ENCODE data around the gene SLC46A2. TPM values are rescaled to one million over a fixed set of nuclear protein-coding genes. Genes with fewer than 3 reads are reported as not detected.
A peak's percentile ranks its signal among the peaks of the same experiment; 100 is the strongest.

The SLC46A2 gene
- total RNA-seq, 2 donors from 2014 or later: not detected

- Mint-ChIP-seq H3K36me3 (peaks cover 0 to 11% of the 10 kb centered on the region in 2 donors), H3K9me3 (no peaks in the 10 kb centered on the region), H3K27ac (peak overlapping the region; percentile 1 to 95)
- DNase-seq (ENCODE audit: low spot score in 2 of 2) (peak in 1 of 2 donors; percentile 36), ATAC-seq (peak; percentile 79 to 83)
These were observed 23.2 kb downstream of the SLC46A2 start for GRCh38 chr9:112867275-112867991.

- DNase-seq (ENCODE audit: low spot score in 2 of 2) (no peak), ATAC-seq (no peak)
- Mint-ChIP-seq H3K9me3 (no peaks in the 10 kb centered on the region), H3K27ac (peak overlapping the region in 1 of 2 donors; percentile 1), H3K36me3 (peaks cover 0 to 11% of the 10 kb centered on the region in 2 donors)
These were observed 23.9 kb downstream of the SLC46A2 start for GRCh38 chr9:112866662-112867274.

- no peak for ATAC-seq
- DNase-seq (ENCODE audit: low spot score in 2 of 2): no peak
These were observed 25.7 kb downstream of the SLC46A2 start for GRCh38 chr9:112864982-112865381.

GRCh38 chr9:112864403-112864802, 26.3 kb downstream of the SLC46A2 start:
- peaks cover 0 to 5% of the 10 kb centered on the region in 2 donors for H3K36me3 Mint-ChIP-seq
- H3K27ac Mint-ChIP-seq: no peak overlapping the region
- DNase-seq (ENCODE audit: low spot score in 2 of 2) (no peak), ATAC-seq (no peak)
- H3K9me3 Mint-ChIP-seq: no peaks in the 10 kb centered on the region

More at GRCh38 chr9:112864982-112865381, 25.7 kb downstream of the SLC46A2 start:
- Mint-ChIP-seq H3K36me3 (peaks cover 0 to 8% of the 10 kb centered on the region in 2 donors), H3K27ac (no peak overlapping the region), H3K9me3 (no peaks in the 10 kb centered on the region)

GRCh38 chr9:112863746-112864145, 26.9 kb downstream of the SLC46A2 start:
- peak overlapping the region in 1 of 2 donors; percentile 9 for H3K27ac Mint-ChIP-seq
- peak; percentile 58 to 81 for ATAC-seq
- peaks cover 0 to 5% of the 10 kb centered on the region in 2 donors for H3K36me3 Mint-ChIP-seq
- no peaks in the 10 kb centered on the region for H3K9me3 Mint-ChIP-seq
- no peak for DNase-seq (ENCODE audit: low spot score in 2 of 2)

- no peaks in the 10 kb centered on the region for H3K9me3 Mint-ChIP-seq
- H3K36me3 Mint-ChIP-seq: peaks cover 0 to 5% of the 10 kb centered on the region in 2 donors
- H3K27ac Mint-ChIP-seq: peak overlapping the region in 1 of 2 donors; percentile 78
- DNase-seq (ENCODE audit: low spot score in 2 of 2) (no peak), ATAC-seq (no peak)
These were observed 27.5 kb downstream of the SLC46A2 start for GRCh38 chr9:112863214-112863613.

DNA sequence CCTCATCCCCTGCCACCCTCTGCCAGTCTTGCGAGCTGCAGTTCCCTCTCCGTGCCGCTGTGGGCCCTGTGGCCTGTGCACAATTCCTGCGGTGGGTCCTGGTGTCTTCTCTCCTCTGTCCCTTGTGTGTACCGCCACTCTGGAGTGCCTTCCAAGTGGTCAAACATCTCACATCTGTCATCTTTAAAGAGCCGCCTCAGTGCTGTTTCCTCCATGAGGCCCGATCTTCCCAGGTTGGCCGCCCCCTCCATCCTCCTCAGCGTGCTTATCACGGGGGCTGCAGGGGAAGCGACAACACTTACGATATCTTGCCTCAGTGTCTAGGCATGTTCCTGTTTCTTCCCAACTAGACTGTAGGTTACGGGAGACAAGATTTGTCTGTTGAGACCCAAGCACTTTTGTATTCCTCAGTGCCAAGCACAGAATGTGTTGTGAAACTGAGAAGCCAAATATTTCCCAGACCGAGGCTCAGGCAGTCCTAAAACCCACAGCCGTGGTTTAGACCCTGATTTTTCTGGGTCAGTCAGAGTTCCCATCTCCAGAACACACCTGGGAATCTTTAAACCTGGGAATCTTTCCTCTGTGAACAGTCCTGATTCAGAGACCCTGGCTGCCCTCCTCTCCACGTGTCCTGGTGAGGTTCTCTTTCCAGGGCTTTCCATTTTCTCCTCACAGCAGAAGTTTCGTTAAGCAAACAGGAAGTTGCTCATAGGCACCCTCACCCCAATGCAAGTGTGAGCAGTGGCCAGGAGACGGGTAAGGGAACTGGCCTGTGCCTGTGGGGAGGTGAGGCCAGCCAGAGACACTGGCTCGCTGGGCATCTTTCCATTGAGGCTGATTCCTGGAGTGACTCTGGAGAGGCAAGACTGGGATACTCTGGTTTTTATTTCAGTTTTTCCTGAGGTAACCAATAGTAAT, 28.8 kb downstream of the SLC46A2 start:
- H3K36me3 Mint-ChIP-seq: peaks cover 0 to 5% of the 10 kb centered on the region in 2 donors
- no peaks in the 10 kb centered on the region for H3K9me3 Mint-ChIP-seq
- DNase-seq (ENCODE audit: low spot score in 2 of 2) (no peak), ATAC-seq (peak in 1 of 2 donors; percentile 24)
- no peak overlapping the region for H3K27ac Mint-ChIP-seq

- Mint-ChIP-seq H3K36me3 (peaks cover 0 to 5% of the 10 kb centered on the region in 2 donors), H3K9me3 (no peaks in the 10 kb centered on the region), H3K27ac (no peak overlapping the region)
- DNase-seq (ENCODE audit: low spot score in 2 of 2) (no peak), ATAC-seq (no peak)
These were observed 29.5 kb downstream of the SLC46A2 start for GRCh38 chr9:112861155-112861554.

- no peak overlapping the region for H3K27ac Mint-ChIP-seq
- ATAC-seq: no peak
- peaks cover 0 to 5% of the 10 kb centered on the region in 2 donors for H3K36me3 Mint-ChIP-seq
- no peaks in the 10 kb centered on the region for H3K9me3 Mint-ChIP-seq
- DNase-seq (ENCODE audit: low spot score in 2 of 2): no peak
These were observed 30.2 kb downstream of the SLC46A2 start for GRCh38 chr9:112860451-112860850.

GRCh38 chr9:112858625-112859147, 32.0 kb downstream of the SLC46A2 start:
- ATAC-seq (no peak), DNase-seq (ENCODE audit: low spot score in 2 of 2) (no peak)
- H3K36me3 Mint-ChIP-seq: peaks cover 0 to under 1% of the 10 kb centered on the region in 2 donors
- no peaks in the 10 kb centered on the region for H3K9me3 Mint-ChIP-seq
- peak overlapping the region in 1 of 2 donors; percentile 31 for H3K27ac Mint-ChIP-seq

DNA sequence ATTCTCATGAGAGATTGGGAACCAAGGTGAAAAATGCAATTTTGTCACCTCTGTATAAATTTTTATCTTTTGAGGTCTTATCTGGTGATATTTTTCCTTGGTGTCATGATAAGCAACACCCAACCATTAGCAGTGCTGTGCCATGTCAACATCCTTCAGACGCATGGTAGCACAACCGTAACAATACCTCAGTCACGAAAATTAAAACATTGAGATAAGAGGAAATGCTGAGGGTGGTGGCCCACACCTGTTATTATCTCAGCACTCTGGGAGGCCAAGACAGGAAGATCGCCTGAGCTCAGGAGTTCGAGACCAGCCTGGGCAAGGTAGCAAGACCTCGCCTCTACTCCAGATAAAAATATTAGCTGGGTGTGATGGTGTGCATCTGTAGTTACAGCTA, 32.7 kb downstream of the SLC46A2 start:
- H3K27ac Mint-ChIP-seq: no peak overlapping the region
- H3K36me3 Mint-ChIP-seq: no peaks in the 10 kb centered on the region
- ATAC-seq: no peak
- H3K9me3 Mint-ChIP-seq: no peaks in the 10 kb centered on the region
- no peak for DNase-seq (ENCODE audit: low spot score in 2 of 2)

DNA sequence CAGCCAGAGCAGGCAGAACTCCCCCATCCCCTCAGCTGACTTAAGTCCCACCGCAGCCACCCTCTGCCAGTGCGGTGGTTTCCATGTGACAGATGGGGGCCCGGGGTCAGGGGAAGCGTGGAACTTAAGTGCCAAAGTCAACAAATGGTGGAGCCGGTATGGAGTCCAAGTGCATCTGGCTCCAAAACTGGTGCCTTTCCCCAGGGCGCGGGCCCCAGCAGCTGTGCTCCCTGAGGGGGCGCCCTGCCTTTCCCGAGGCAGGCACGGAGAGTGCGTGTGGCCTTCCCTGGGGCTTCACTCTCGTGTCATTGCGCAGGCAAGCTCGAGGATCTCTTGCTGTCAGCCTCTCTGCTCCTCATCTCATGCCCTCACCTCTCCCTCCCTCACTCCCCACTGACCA, 33.8 kb downstream of the SLC46A2 start:
- no peak for ATAC-seq
- Mint-ChIP-seq H3K9me3 (no peaks in the 10 kb centered on the region), H3K36me3 (no peaks in the 10 kb centered on the region), H3K27ac (no peak overlapping the region)
- DNase-seq (ENCODE audit: low spot score in 2 of 2): no peak

DNA sequence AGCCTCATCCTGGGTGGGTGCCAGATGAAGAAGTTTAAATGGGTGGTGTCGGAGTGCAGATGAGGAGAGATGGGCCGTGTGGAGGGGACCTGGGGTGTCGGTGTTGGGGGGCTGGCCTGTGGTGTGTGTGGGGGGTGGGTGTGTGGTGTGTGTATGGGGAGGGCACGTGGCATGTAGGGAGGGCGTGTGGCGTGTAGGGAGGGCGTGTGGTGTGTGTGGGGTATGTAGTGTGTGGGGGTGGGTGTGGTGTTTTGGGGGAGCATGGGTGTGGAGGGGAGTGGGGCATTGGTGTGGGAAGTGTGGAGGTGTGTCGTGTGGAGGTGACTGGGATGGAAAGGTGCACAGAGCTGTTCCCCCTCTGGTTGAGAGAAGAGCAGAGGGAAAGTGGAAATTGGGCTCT, 34.5 kb downstream of the SLC46A2 start:
- Mint-ChIP-seq H3K27ac (peak overlapping the region in 1 of 2 donors; percentile 63), H3K36me3 (peaks cover 0 to 5% of the 10 kb centered on the region in 2 donors), H3K9me3 (no peaks in the 10 kb centered on the region)
- no peak for DNase-seq (ENCODE audit: low spot score in 2 of 2)
- ATAC-seq: no peak

GRCh38 chr9:112854657-112855056, 36.0 kb downstream of the SLC46A2 start:
- DNase-seq (ENCODE audit: low spot score in 2 of 2): no peak
- ATAC-seq: no peak
- Mint-ChIP-seq H3K9me3 (no peaks in the 10 kb centered on the region), H3K36me3 (peaks cover 0 to 8% of the 10 kb centered on the region in 2 donors), H3K27ac (peak overlapping the region in 1 of 2 donors; percentile 73)

GRCh38 chr9:112853882-112854585, 36.6 kb downstream of the SLC46A2 start:
- Mint-ChIP-seq H3K9me3 (no peaks in the 10 kb centered on the region), H3K36me3 (peaks cover 0 to 8% of the 10 kb centered on the region in 2 donors)
- ATAC-seq: no peak

More at GRCh38 chr9:112853882-112854585, 36.6 kb downstream of the SLC46A2 start:
- no peak overlapping the region for H3K27ac Mint-ChIP-seq
- DNase-seq (ENCODE audit: low spot score in 2 of 2): no peak

Measured in activated naive CD4-positive, alpha-beta T cell treated with anti-CD3 and anti-CD28 coated beads, Interleukin-2, amount 50 U/mL, for 72 hours (primary cell).